Measurements from ENCODE around the gene MRPL14.
"Not testable (repeated sequence)": the region's sequence is repeated elsewhere in the genome, so short reads cannot be mapped to it uniquely, and the experiment has no call there.

Gene MRPL14

GRCh38 chr6:44091981-44092884 lies 35.0 kb downstream of the MRPL14 start:
- no peaks in the 10 kb centered on the region for H3K36me3 ChIP-seq (ENCODE audit: insufficient read depth, low read length)
- H3K9ac ChIP-seq (ENCODE audit: low read depth, low read length): no peak overlapping the region
- no peaks in the 10 kb centered on the region for H3K9me3 ChIP-seq (ENCODE audit: control insufficient read depth, insufficient read depth, low read length)
- H3K4me1 ChIP-seq (ENCODE audit: insufficient read depth, low read length): no peaks in the 10 kb centered on the region

GRCh38 chr6:44091356-44091755 lies 35.9 kb downstream of the MRPL14 start:
- not testable (repeated sequence) for H3K9ac ChIP-seq (ENCODE audit: low read depth, low read length); H3K4me1 ChIP-seq (ENCODE audit: insufficient read depth, low read length); H3K36me3 ChIP-seq (ENCODE audit: insufficient read depth, low read length); H3K9me3 ChIP-seq (ENCODE audit: control insufficient read depth, insufficient read depth, low read length)

GRCh38 chr6:44090465-44090864 lies 36.8 kb downstream of the MRPL14 start:
- Histone ChIP-seq H3K9ac (ENCODE audit: low read depth, low read length) (no peak overlapping the region), H3K36me3 (ENCODE audit: insufficient read depth, low read length) (no peaks in the 10 kb centered on the region), H3K4me1 (ENCODE audit: insufficient read depth, low read length) (no peaks in the 10 kb centered on the region), H3K9me3 (ENCODE audit: control insufficient read depth, insufficient read depth, low read length) (no peaks in the 10 kb centered on the region)

GRCh38 chr6:44088827-44089590 lies 38.2 kb downstream of the MRPL14 start:
- Histone ChIP-seq H3K36me3 (ENCODE audit: insufficient read depth, low read length) (no peaks in the 10 kb centered on the region), H3K9ac (ENCODE audit: low read depth, low read length) (no peak overlapping the region), H3K9me3 (ENCODE audit: control insufficient read depth, insufficient read depth, low read length) (no peaks in the 10 kb centered on the region), H3K4me1 (ENCODE audit: insufficient read depth, low read length) (peaks cover 4% of the 10 kb centered on the region; the same call in 1 of the 2 replicates)

GRCh38 chr6:44087623-44088022 lies 39.6 kb downstream of the MRPL14 start:
- Histone ChIP-seq H3K4me1 (ENCODE audit: insufficient read depth, low read length) (peaks cover 4% of the 10 kb centered on the region; the same call in 1 of the 2 replicates), H3K9ac (ENCODE audit: low read depth, low read length) (no peak overlapping the region), H3K9me3 (ENCODE audit: control insufficient read depth, insufficient read depth, low read length) (no peaks in the 10 kb centered on the region), H3K36me3 (ENCODE audit: insufficient read depth, low read length) (no peaks in the 10 kb centered on the region)

- H3K36me3 ChIP-seq (ENCODE audit: insufficient read depth, low read length): no peaks in the 10 kb centered on the region
- H3K4me1 ChIP-seq (ENCODE audit: insufficient read depth, low read length): peaks cover 4% of the 10 kb centered on the region; the same call in 1 of the 2 replicates
- H3K9me3 ChIP-seq (ENCODE audit: control insufficient read depth, insufficient read depth, low read length): no peaks in the 10 kb centered on the region
- H3K9ac ChIP-seq (ENCODE audit: low read depth, low read length): no peak overlapping the region
Observed at GRCh38 chr6:44086931-44087574, 40.2 kb downstream of the MRPL14 start.

- no peaks in the 10 kb centered on the region for H3K9me3 ChIP-seq (ENCODE audit: control insufficient read depth, insufficient read depth, low read length)
- no peaks in the 10 kb centered on the region for H3K36me3 ChIP-seq (ENCODE audit: insufficient read depth, low read length)
- H3K9ac ChIP-seq (ENCODE audit: low read depth, low read length): no peak overlapping the region
- H3K4me1 ChIP-seq (ENCODE audit: insufficient read depth, low read length): peaks cover 9% of the 10 kb centered on the region; the same call in 1 of the 2 replicates
Observed at GRCh38 chr6:44085219-44085618, 42.0 kb downstream of the MRPL14 start.

GRCh38 chr6:44084231-44085014 lies 42.8 kb downstream of the MRPL14 start:
- H3K9ac ChIP-seq (ENCODE audit: low read depth, low read length): no peak overlapping the region
- peaks cover 9% of the 10 kb centered on the region; the same call in 1 of the 2 replicates for H3K4me1 ChIP-seq (ENCODE audit: insufficient read depth, low read length)
- no peaks in the 10 kb centered on the region for H3K36me3 ChIP-seq (ENCODE audit: insufficient read depth, low read length)
- H3K9me3 ChIP-seq (ENCODE audit: control insufficient read depth, insufficient read depth, low read length): no peaks in the 10 kb centered on the region

GRCh38 chr6:44082872-44083321 lies 44.4 kb downstream of the MRPL14 start:
- Histone ChIP-seq H3K9ac (ENCODE audit: low read depth, low read length) (no peak overlapping the region), H3K9me3 (ENCODE audit: control insufficient read depth, insufficient read depth, low read length) (no peaks in the 10 kb centered on the region), H3K4me1 (ENCODE audit: insufficient read depth, low read length) (peaks cover 9% of the 10 kb centered on the region; the same call in 1 of the 2 replicates), H3K36me3 (ENCODE audit: insufficient read depth, low read length) (no peaks in the 10 kb centered on the region)

- H3K36me3 ChIP-seq (ENCODE audit: insufficient read depth, low read length): no peaks in the 10 kb centered on the region
- no peaks in the 10 kb centered on the region for H3K9me3 ChIP-seq (ENCODE audit: control insufficient read depth, insufficient read depth, low read length)
- peaks cover 11% of the 10 kb centered on the region; the same call in 1 of the 2 replicates for H3K4me1 ChIP-seq (ENCODE audit: insufficient read depth, low read length)
- no peak overlapping the region for H3K9ac ChIP-seq (ENCODE audit: low read depth, low read length)
Observed at GRCh38 chr6:44081753-44082152, 45.5 kb downstream of the MRPL14 start.

GRCh38 chr6:44080561-44081521 lies 46.4 kb downstream of the MRPL14 start:
- no peaks in the 10 kb centered on the region for H3K9me3 ChIP-seq (ENCODE audit: control insufficient read depth, insufficient read depth, low read length)
- no peak overlapping the region for H3K9ac ChIP-seq (ENCODE audit: low read depth, low read length)
- H3K36me3 ChIP-seq (ENCODE audit: insufficient read depth, low read length): no peaks in the 10 kb centered on the region
- peaks cover 12% of the 10 kb centered on the region; the same call in 1 of the 2 replicates for H3K4me1 ChIP-seq (ENCODE audit: insufficient read depth, low read length)

- H3K36me3 ChIP-seq (ENCODE audit: insufficient read depth, low read length): no peaks in the 10 kb centered on the region
- no peak overlapping the region for H3K9ac ChIP-seq (ENCODE audit: low read depth, low read length)
- peaks cover 12% of the 10 kb centered on the region; the same call in 1 of the 2 replicates for H3K4me1 ChIP-seq (ENCODE audit: insufficient read depth, low read length)
- no peaks in the 10 kb centered on the region for H3K9me3 ChIP-seq (ENCODE audit: control insufficient read depth, insufficient read depth, low read length)
Observed at GRCh38 chr6:44079672-44080071, 47.6 kb downstream of the MRPL14 start.

All from ES-I3 (cell line).